Measurements from ENCODE around the gene MSX2. TPM values are rescaled to one million over a fixed set of nuclear protein-coding genes. Genes with fewer than 3 reads are reported as not detected.

The MSX2 gene
- total and polyA plus RNA-seq, 9 of the 15 experiments (the other 6 are each of a cell fraction or from before 2014, with no cell fraction given) = not detected

DNA sequence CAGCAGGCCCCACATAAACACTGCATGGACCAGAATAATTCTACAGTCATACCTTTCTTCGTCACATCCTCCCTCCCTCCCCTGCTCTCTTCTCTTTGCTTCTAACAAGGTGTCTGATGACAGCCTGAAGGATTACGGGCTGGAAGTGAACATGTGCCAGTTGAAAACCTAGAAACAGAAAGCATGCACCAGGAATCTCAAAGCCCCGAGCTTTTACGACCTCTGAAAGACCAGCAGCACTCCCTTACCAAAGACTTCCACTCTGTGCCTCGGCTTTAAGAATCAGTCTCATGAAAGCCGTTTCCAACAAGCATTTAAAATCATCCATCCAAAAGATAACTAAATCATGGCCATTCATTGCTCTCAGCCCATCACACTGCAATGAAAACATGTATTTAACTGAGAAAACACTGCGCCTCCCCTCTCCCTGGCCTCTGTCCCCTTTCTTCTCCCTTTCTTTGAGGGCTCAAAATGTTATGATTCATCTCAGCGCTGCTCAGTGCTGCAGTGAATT is 21.3 kb downstream of the MSX2 start (continued):
- TF ChIP-seq, protein P1, sequence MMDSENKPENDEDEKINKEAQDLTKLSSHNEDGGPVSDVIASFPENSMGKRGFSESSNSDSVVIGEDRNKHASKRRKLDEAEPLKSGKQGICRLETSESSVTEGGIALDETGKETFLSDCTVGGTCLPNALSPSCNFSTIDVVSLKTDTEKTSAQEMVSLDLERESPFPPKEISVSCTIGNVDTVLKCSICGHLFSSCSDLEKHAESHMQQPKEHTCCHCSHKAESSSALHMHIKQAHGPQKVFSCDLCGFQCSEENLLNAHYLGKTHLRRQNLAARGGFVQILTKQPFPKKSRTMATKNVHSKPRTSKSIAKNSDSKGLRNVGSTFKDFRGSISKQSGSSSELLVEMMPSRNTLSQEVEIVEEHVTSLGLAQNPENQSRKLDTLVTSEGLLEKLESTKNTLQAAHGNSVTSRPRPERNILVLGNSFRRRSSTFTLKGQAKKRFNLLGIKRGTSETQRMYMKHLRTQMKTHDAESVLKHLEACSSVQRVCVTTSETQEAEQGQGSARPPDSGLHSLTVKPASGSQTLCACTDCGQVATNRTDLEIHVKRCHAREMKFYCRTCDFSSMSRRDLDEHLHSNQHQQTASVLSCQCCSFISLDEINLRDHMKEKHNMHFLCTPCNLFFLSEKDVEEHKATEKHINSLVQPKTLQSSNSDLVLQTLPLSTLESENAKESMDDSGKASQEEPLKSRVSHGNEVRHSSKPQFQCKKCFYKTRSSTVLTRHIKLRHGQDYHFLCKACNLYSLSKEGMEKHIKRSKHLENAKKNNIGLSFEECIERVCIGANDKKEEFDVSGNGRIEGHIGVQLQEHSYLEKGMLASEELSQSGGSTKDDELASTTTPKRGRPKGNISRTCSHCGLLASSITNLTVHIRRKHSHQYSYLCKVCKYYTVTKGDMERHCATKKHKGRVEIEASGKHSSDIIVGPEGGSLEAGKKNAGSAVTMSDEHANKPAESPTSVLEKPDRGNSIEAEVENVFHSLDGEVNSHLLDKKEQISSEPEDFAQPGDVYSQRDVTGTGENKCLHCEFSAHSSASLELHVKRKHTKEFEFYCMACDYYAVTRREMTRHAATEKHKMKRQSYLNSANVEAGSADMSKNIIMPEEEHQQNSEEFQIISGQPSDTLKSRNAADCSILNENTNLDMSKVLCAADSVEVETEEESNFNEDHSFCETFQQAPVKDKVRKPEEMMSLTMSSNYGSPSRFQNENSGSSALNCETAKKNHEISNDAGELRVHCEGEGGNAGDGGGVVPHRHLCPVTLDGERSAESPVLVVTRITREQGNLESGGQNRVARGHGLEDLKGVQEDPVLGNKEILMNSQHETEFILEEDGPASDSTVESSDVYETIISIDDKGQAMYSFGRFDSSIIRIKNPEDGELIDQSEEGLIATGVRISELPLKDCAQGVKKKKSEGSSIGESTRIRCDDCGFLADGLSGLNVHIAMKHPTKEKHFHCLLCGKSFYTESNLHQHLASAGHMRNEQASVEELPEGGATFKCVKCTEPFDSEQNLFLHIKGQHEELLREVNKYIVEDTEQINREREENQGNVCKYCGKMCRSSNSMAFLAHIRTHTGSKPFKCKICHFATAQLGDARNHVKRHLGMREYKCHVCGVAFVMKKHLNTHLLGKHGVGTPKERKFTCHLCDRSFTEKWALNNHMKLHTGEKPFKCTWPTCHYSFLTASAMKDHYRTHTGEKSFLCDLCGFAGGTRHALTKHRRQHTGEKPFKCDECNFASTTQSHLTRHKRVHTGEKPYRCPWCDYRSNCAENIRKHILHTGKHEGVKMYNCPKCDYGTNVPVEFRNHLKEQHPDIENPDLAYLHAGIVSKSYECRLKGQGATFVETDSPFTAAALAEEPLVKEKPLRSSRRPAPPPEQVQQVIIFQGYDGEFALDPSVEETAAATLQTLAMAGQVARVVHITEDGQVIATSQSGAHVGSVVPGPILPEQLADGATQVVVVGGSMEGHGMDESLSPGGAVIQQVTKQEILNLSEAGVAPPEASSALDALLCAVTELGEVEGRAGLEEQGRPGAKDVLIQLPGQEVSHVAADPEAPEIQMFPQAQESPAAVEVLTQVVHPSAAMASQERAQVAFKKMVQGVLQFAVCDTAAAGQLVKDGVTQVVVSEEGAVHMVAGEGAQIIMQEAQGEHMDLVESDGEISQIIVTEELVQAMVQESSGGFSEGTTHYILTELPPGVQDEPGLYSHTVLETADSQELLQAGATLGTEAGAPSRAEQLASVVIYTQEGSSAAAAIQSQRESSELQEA (IDR thresholded peaks at IDR 0.05; ENCODE audit: low read depth) = no peak
- TF ChIP-seq, protein P2, sequence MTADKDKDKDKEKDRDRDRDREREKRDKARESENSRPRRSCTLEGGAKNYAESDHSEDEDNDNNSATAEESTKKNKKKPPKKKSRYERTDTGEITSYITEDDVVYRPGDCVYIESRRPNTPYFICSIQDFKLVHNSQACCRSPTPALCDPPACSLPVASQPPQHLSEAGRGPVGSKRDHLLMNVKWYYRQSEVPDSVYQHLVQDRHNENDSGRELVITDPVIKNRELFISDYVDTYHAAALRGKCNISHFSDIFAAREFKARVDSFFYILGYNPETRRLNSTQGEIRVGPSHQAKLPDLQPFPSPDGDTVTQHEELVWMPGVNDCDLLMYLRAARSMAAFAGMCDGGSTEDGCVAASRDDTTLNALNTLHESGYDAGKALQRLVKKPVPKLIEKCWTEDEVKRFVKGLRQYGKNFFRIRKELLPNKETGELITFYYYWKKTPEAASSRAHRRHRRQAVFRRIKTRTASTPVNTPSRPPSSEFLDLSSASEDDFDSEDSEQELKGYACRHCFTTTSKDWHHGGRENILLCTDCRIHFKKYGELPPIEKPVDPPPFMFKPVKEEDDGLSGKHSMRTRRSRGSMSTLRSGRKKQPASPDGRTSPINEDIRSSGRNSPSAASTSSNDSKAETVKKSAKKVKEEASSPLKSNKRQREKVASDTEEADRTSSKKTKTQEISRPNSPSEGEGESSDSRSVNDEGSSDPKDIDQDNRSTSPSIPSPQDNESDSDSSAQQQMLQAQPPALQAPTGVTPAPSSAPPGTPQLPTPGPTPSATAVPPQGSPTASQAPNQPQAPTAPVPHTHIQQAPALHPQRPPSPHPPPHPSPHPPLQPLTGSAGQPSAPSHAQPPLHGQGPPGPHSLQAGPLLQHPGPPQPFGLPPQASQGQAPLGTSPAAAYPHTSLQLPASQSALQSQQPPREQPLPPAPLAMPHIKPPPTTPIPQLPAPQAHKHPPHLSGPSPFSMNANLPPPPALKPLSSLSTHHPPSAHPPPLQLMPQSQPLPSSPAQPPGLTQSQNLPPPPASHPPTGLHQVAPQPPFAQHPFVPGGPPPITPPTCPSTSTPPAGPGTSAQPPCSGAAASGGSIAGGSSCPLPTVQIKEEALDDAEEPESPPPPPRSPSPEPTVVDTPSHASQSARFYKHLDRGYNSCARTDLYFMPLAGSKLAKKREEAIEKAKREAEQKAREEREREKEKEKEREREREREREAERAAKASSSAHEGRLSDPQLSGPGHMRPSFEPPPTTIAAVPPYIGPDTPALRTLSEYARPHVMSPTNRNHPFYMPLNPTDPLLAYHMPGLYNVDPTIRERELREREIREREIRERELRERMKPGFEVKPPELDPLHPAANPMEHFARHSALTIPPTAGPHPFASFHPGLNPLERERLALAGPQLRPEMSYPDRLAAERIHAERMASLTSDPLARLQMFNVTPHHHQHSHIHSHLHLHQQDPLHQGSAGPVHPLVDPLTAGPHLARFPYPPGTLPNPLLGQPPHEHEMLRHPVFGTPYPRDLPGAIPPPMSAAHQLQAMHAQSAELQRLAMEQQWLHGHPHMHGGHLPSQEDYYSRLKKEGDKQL (CRISPR knock-in tag; IDR thresholded peaks at IDR 0.05; ENCODE audit: borderline replicate concordance) = no peak
- TF ChIP-seq NFYB (IDR thresholded peaks at IDR 0.05; ENCODE audit: extremely low read depth, insufficient read length) = no peak
- TF ChIP-seq KLF10 (CRISPR knock-in tag; IDR thresholded peaks at IDR 0.05) = no peak
- TF ChIP-seq ZFP36 (IDR thresholded peaks at IDR 0.05; ENCODE audit: low read depth, low read length, partially characterized antibody) = no peak
- TF ChIP-seq RB1 (IDR thresholded peaks at IDR 0.05; ENCODE audit: low read depth) = no peak
- no peak for TF ChIP-seq GTF2E2 (tag; IDR thresholded peaks at IDR 0.05)
- no peak for TF ChIP-seq ARID1B (IDR thresholded peaks at IDR 0.05)
